HEK293 (cell line): Measurements from ENCODE around the gene CDS1.

Experiments
- ATF2 ChIP-seq: fragments of 450-650 bp; formaldehyde crosslinking; IDR thresholded peaks from 2 replicates; pipeline ENCODE4 v1.5.1; 2016; ENCODE audit warnings: missing biosample characterization, missing genetic modification characterization, low read depth
- CTCF ChIP-seq: fragments of 450-650 bp; formaldehyde crosslinking; IDR thresholded peaks from 2 replicates; pipeline ENCODE4 v1.5.1; 2016; ENCODE audit warnings: missing biosample characterization, missing genetic modification characterization
- GFI1B ChIP-seq: fragments of 450-650 bp; formaldehyde crosslinking; IDR thresholded peaks from 2 replicates; pipeline ENCODE4 v1.5.1; 2016; ENCODE audit warnings: missing biosample characterization, missing genetic modification characterization
- KLF10 ChIP-seq: fragments of 450-650 bp; IDR thresholded peaks from 2 replicates; pipeline ENCODE4 v1.5.1; 2018; ENCODE audit warnings: missing biosample characterization, mild to moderate bottlenecking, missing genetic modification characterization
- TCF7L2 ChIP-seq: IDR thresholded peaks from 2 replicates; pipeline ENCODE4 v1.6.1; 2011; ENCODE audit warnings: low read depth, mild to moderate bottlenecking, inconsistent platforms, low read length, moderate library complexity, borderline replicate concordance
- TRIM28 ChIP-seq: IDR thresholded peaks from 2 replicates; pipeline ENCODE4 v1.6.1; 2011; ENCODE audit warnings: low read length, control low read depth, borderline replicate concordance
- ZBTB21 ChIP-seq: fragments of 450-650 bp; formaldehyde crosslinking; IDR thresholded peaks from 2 replicates; pipeline ENCODE4 v1.5.1; 2017; ENCODE audit warnings: missing biosample characterization, missing genetic modification characterization
- ZBTB26 ChIP-seq: fragments of 450-650 bp; formaldehyde crosslinking; optimal IDR thresholded peaks from 2 replicates; pipeline ENCODE3; 2016; ENCODE audit warnings: missing biosample characterization, mild to moderate bottlenecking, missing genetic modification characterization
- ZBTB6 ChIP-seq: fragments of 450-650 bp; formaldehyde crosslinking; IDR thresholded peaks from 2 replicates; pipeline ENCODE4 v1.5.1; 2017; ENCODE audit warnings: missing biosample characterization, missing genetic modification characterization
- ZNF416 ChIP-seq: fragments of 450-650 bp; formaldehyde crosslinking; IDR thresholded peaks from 2 replicates; pipeline ENCODE4 v1.5.1; 2016; ENCODE audit warnings: missing biosample characterization, missing genetic modification characterization
- ZNF513 ChIP-seq: fragments of 450-650 bp; IDR thresholded peaks from 2 replicates; pipeline ENCODE4 v1.5.1; 2018; ENCODE audit warnings: missing biosample characterization, missing genetic modification characterization

- TF ChIP-seq ZBTB26: no peak
- TF ChIP-seq ATF2 (tag by site-specific recombination): no peak
- TF ChIP-seq CTCF (tag by site-specific recombination): no peak
- TF ChIP-seq TCF7L2: no peak
- no peak for TF ChIP-seq ZNF513 (tag by site-specific recombination)
- no peak for TF ChIP-seq TRIM28
- no peak for TF ChIP-seq ZNF416 (tag by site-specific recombination)
- no peak for TF ChIP-seq ZBTB21
- TF ChIP-seq KLF10 (tag by site-specific recombination): no peak
- TF ChIP-seq GFI1B (tag by site-specific recombination): no peak
- no peak for TF ChIP-seq ZBTB6 (tag by site-specific recombination)
Measured at GRCh38 chr4:84622959-84623358, 40.0 kb downstream of the CDS1 start.
